IMR-90 (cell line): ENCODE data around the gene AKIRIN2. TPM values are rescaled to one million over a fixed set of nuclear protein-coding genes. Genes with fewer than 3 reads are reported as not detected.

ENCODE experiments used
- ATAC-seq: fragments of 200-7000 bp; cut with Tn5 transposase; 2 replicates; pipeline ENCODE4 v1.9.1; 2020; ENCODE audit warnings: low read depth, mild to moderate bottlenecking, moderate library complexity
- BruUV-seq: library from RNA; stranded (reverse); fragments of 400-500 nt; replicated peaks from 2 replicates; lab custom pipeline; 2021; lab: Mats Ljungman, UMichigan
- CTCF ChIA-PET: fragments of 300-600 bp; formaldehyde crosslinking; extraction: SDS; loops from one replicate; lab custom pipeline; 2021; ENCODE audit warnings: antibody characterized with exemption; lab: Yijun Ruan, JAX
- POLR2A ChIA-PET: fragments of 300-600 bp; sonication (Branson Sonifier 250); formaldehyde crosslinking; loops from one replicate; lab custom pipeline; 2022; ENCODE audit warnings: antibody characterized with exemption; ENCODE audit not compliant: unreplicated experiment; lab: Charles Lee
- DNase-seq: peaks from one replicate; pipeline ENCODE4 v3.0.0; 2013
- H2AFZ ChIP-seq: replicated peaks from 2 replicates; pipeline ENCODE3; 2013; ENCODE audit warnings: low read length, mild to moderate bottlenecking; ENCODE audit not compliant: poor library complexity
- H2AK5ac ChIP-seq: 2 replicates; pipeline ENCODE4 v1.6.1; 2013; ENCODE audit warnings: low read depth, low read length, inconsistent platforms
- H2AK9ac ChIP-seq: replicated peaks from 2 replicates; pipeline ENCODE3; 2013; ENCODE audit warnings: mild to moderate bottlenecking, low read depth, low read length, moderate library complexity; ENCODE audit not compliant: poor library complexity
- H2BK120ac ChIP-seq: 2 replicates; pipeline ENCODE4 v1.6.1; 2013; ENCODE audit warnings: low read depth, low read length, inconsistent platforms
- H2BK15ac ChIP-seq: 3 replicates; pipeline ENCODE4 v1.6.1; 2013; ENCODE audit warnings: low read depth, low read length, inconsistent platforms
- H2BK20ac ChIP-seq: 2 replicates; pipeline ENCODE4 v1.6.1; 2013; ENCODE audit warnings: low read depth, mild to moderate bottlenecking, inconsistent platforms, low read length, moderate library complexity
- H2BK5ac ChIP-seq: 2 replicates; pipeline ENCODE4 v1.6.1; 2013; ENCODE audit warnings: mild to moderate bottlenecking, low read depth, low read length, inconsistent platforms; ENCODE audit not compliant: poor library complexity, severe bottlenecking
- H3K14ac ChIP-seq: replicated peaks from 2 replicates; pipeline ENCODE4 v1.6.1; 2013; ENCODE audit warnings: low read depth, low read length, inconsistent platforms
- H3K18ac ChIP-seq: 2 replicates; pipeline ENCODE4 v1.6.1; 2013; ENCODE audit warnings: low read depth, low read length, control low read depth
- H3K23ac ChIP-seq: 2 replicates; pipeline ENCODE4 v1.6.1; 2013; ENCODE audit warnings: low read depth, low read length, inconsistent platforms
- H3K27ac ChIP-seq: 2 replicates; pipeline ENCODE4 v1.5.1; 2013; ENCODE audit warnings: mild to moderate bottlenecking, control low read depth, low read length; ENCODE audit not compliant: insufficient read depth
- H3K27me3 ChIP-seq: 2 replicates; pipeline ENCODE4 v1.6.1; 2013; ENCODE audit warnings: low read length; ENCODE audit not compliant: control insufficient read depth, insufficient read depth
- H3K36me3 ChIP-seq: 2 replicates; pipeline ENCODE4 v1.6.1; 2013; ENCODE audit warnings: low read length, mixed read lengths; ENCODE audit not compliant: control insufficient read depth, insufficient read depth
- H3K4ac ChIP-seq: 2 replicates; pipeline ENCODE4 v1.6.1; 2013; ENCODE audit warnings: low read depth, low read length, inconsistent platforms
- H3K4me1 ChIP-seq: 2 replicates; pipeline ENCODE4 v1.6.1; 2013; ENCODE audit warnings: low read length, mixed read lengths; ENCODE audit not compliant: control insufficient read depth, insufficient read depth
- H3K4me2 ChIP-seq: 2 replicates; pipeline ENCODE4 v1.6.1; 2013; ENCODE audit warnings: low read depth, mild to moderate bottlenecking, control low read depth, low read length, moderate library complexity
- H3K4me3 ChIP-seq: 2 replicates; pipeline ENCODE4 v1.5.1; 2013; ENCODE audit warnings: low read depth, mild to moderate bottlenecking, control low read depth, low read length, moderate library complexity; ENCODE audit not compliant: insufficient read depth
- H3K56ac ChIP-seq: 2 replicates; pipeline ENCODE4 v1.6.1; 2013; ENCODE audit warnings: low read length, inconsistent platforms; ENCODE audit not compliant: insufficient read depth; ENCODE audit errors: extremely low read depth
- H3K79me1 ChIP-seq, 2 experiments: 2 replicates each; pipeline ENCODE4 v1.6.1; 2013; ENCODE audit warnings: low read length in 2 of 2, inconsistent platforms in 1 of 2, low read depth in 1 of 2
- H3K9ac ChIP-seq: 2 replicates; pipeline ENCODE4 v1.6.1; 2013; ENCODE audit warnings: low read depth, low read length, control low read depth
- H3K9me1 ChIP-seq: 2 replicates; pipeline ENCODE4 v1.6.1; 2013; ENCODE audit warnings: low read length, inconsistent platforms; ENCODE audit not compliant: insufficient read depth
- H3K9me3 ChIP-seq: 2 replicates; pipeline ENCODE4 v1.6.1; 2013; ENCODE audit warnings: low read length; ENCODE audit not compliant: control insufficient read depth, insufficient read depth
- H4K20me1 ChIP-seq: 2 replicates; pipeline ENCODE4 v1.6.1; 2013; ENCODE audit warnings: low read length, inconsistent platforms; ENCODE audit not compliant: insufficient read depth
- H4K5ac ChIP-seq: 2 replicates; pipeline ENCODE4 v1.6.1; 2013; ENCODE audit warnings: mild to moderate bottlenecking, low read depth, low read length, control low read depth
- H4K8ac ChIP-seq, 2 experiments: 2 replicates each; pipeline ENCODE4 v1.6.1; 2013; ENCODE audit warnings: low read depth in 2 of 2, low read length in 2 of 2, control low read depth in 1 of 2, inconsistent platforms in 1 of 2
- H4K91ac ChIP-seq: 2 replicates; pipeline ENCODE4 v1.6.1; 2013; ENCODE audit warnings: low read depth, low read length, inconsistent platforms; ENCODE audit not compliant: insufficient read depth
- BHLHE40 ChIP-seq: fragments of 150-350 bp; IDR thresholded peaks from 2 replicates; pipeline ENCODE4 v1.6.1; 2016; ENCODE audit warnings: mild to moderate bottlenecking, low read depth, low read length
- CEBPB ChIP-seq: IDR thresholded peaks from 2 replicates; pipeline ENCODE4 v1.6.1; 2012; ENCODE audit warnings: low read depth, low read length, improper control_type of control experiment
- CHD1 ChIP-seq: IDR thresholded peaks from 2 replicates; pipeline ENCODE4 v1.6.1; 2012; ENCODE audit warnings: low read depth, low read length, improper control_type of control experiment
- CTCF ChIP-seq: conservative IDR thresholded peaks from 2 replicates; pipeline ENCODE4 v1.5.1; 2012; ENCODE audit warnings: mild to moderate bottlenecking, low read depth, low read length, improper control_type of control experiment
- ELK1 ChIP-seq: fragments of 150-350 bp; IDR thresholded peaks from 2 replicates; pipeline ENCODE4 v1.6.1; 2016; ENCODE audit warnings: low read depth, mild to moderate bottlenecking, low read length, moderate library complexity, borderline replicate concordance
- FOS ChIP-seq: fragments of 150-350 bp; IDR thresholded peaks from 2 replicates; pipeline ENCODE4 v1.6.1; 2016; ENCODE audit warnings: low read depth, low read length
- MAFK ChIP-seq: IDR thresholded peaks from 2 replicates; pipeline ENCODE4 v1.6.1; 2012; ENCODE audit warnings: low read depth, low read length, improper control_type of control experiment
- MAZ ChIP-seq: IDR thresholded peaks from 2 replicates; pipeline ENCODE4 v1.6.1; 2012; ENCODE audit warnings: low read depth, mild to moderate bottlenecking, low read length, improper control_type of control experiment, moderate library complexity, borderline replicate concordance
- MXI1 ChIP-seq: IDR thresholded peaks from 2 replicates; pipeline ENCODE4 v1.6.1; 2012; ENCODE audit warnings: low read depth, mild to moderate bottlenecking, low read length, moderate library complexity, borderline replicate concordance
- NFE2L2 ChIP-seq: fragments of 150-350 bp; IDR thresholded peaks from 2 replicates; pipeline ENCODE4 v1.6.1; 2016; ENCODE audit warnings: low read depth, mild to moderate bottlenecking, low read length
- POLR2A ChIP-seq: IDR thresholded peaks from 2 replicates; pipeline ENCODE4 v1.6.1; 2012; ENCODE audit warnings: mild to moderate bottlenecking, low read depth, low read length
- RAD21 ChIP-seq: IDR thresholded peaks from 2 replicates; pipeline ENCODE4 v1.6.1; 2012; ENCODE audit warnings: low read length, improper control_type of control experiment
- RCOR1 ChIP-seq: IDR thresholded peaks from 2 replicates; pipeline ENCODE4 v1.6.1; 2012; ENCODE audit warnings: mild to moderate bottlenecking, low read length, improper control_type of control experiment; ENCODE audit not compliant: insufficient replicate concordance
- RFX5 ChIP-seq: IDR thresholded peaks from 2 replicates; pipeline ENCODE4 v1.8.0; 2012; ENCODE audit warnings: low read depth, mild to moderate bottlenecking, low read length, moderate library complexity
- SMC3 ChIP-seq: fragments of 150-350 bp; IDR thresholded peaks from 2 replicates; pipeline ENCODE4 v1.6.1; 2016; ENCODE audit warnings: low read depth, mild to moderate bottlenecking, antibody characterized with exemption, low read length, moderate library complexity
- WGBS, 2 experiments: methylation state at CpG; one replicate each; pipeline versions ENCODE4 v1.1.5 to v1.1.7; 2013; ENCODE audit warnings: missing lambda C conversion rate in 2 of 2; ENCODE audit not compliant: insufficient read length in 1 of 2; ENCODE audit errors: extremely low coverage in 2 of 2; 5-methylcytosine and 5-hydroxymethylcytosine counted together
- dilution Hi-C: fragments of 300-500 bp; cut with HindIII; formaldehyde crosslinking; loops from one replicate; pipeline ENCODE4 v1.14.3; 2018; ENCODE audit warnings: low sequenced_read_pairs; ENCODE audit not compliant: unreplicated experiment
- in situ Hi-C: fragments of 300-500 bp; cut with MboI; formaldehyde crosslinking; loops from 3 replicates; pipeline ENCODE4 v1.14.3; 2019; ENCODE audit warnings: low sequenced_read_pairs, inconsistent platforms, mixed read lengths
- intact Hi-C: fragments of 100-400 bp; cut with micrococcal nuclease; formaldehyde crosslinking; loops from 2 replicates; pipeline ENCODE4 v1.10.0; 2022
- polyA plus RNA-seq, 3 experiments: library from polyadenylated mRNA; depleted of rRNA; stranded (reverse); fragments of >200 nt; gene quantifications; 2 replicates each; pipeline ENCODE4 v1.2.3, GENCODE V29; 2012; ENCODE audit warnings: low replicate concordance in 1 of 3
- total RNA-seq: library from RNA; depleted of rRNA; stranded (reverse); fragments of >200 nt; gene quantifications from 2 replicates; pipeline ENCODE4 v1.2.3, GENCODE V29; 2012
- TF ChIP-seq, protein P1 (sequence below): fragments of 150-350 bp; IDR thresholded peaks from 2 replicates; pipeline ENCODE4 v1.6.1; 2017; ENCODE audit warnings: mild to moderate bottlenecking, antibody characterized with exemption, low read length, low read depth

AKIRIN2 gene
- total and polyA plus RNA-seq, 2 of the 4 experiments (the other 2 are of a cell fraction), result 7.9 to 26.6 TPM

DNA sequence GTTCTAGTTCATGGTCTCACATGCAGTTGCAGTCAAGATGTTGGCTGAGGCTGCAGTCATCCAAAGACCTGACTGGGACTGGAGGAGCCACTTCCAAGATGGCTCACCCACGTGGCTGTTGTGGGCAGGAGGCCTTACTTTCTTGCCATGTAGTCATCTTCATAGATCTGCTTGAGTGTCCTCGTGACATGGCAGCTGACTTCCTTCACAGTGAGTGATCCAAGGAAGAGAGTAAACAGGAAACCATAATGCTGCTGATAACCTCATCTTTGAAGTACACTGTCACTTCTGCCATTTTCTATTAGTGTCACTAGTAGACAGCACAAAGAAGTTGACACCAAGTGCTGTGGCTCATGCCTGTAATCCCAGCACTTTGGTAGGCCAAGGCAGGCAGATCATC is 40.1 kb upstream of the AKIRIN2 start:
- ATAC-seq (no peak), DNase-seq (no peak)
- Histone ChIP-seq H3K27me3 (no peaks in the 10 kb centered on the region), H3K18ac (no peak overlapping the region), H3K79me1 (no peaks in the 10 kb centered on the region), H4K8ac (no peak overlapping the region), H2BK15ac (no peak overlapping the region), H4K91ac (no peak overlapping the region), H3K9ac (no peak overlapping the region), H3K4ac (no peak overlapping the region), H3K23ac (no peak overlapping the region), H3K14ac (no peak overlapping the region), H2BK120ac (no peak overlapping the region), H2AK5ac (no peak overlapping the region), H3K56ac (no peak overlapping the region), H2AFZ (no peak overlapping the region), H3K4me2 (no peak overlapping the region), H2BK5ac (no peak overlapping the region), H4K5ac (no peak overlapping the region), H3K36me3 (no peaks in the 10 kb centered on the region), H4K20me1 (no peaks in the 10 kb centered on the region), H2BK20ac (no peak overlapping the region), H3K4me1 (no peaks in the 10 kb centered on the region), H3K27ac (no peak overlapping the region), H2AK9ac (no peak overlapping the region), H3K9me3 (no peaks in the 10 kb centered on the region), H3K4me3 (no peak overlapping the region), H3K9me1 (no peaks in the 10 kb centered on the region)
- no CpG with 5 or more reads among the region's 2 CpGs for WGBS, 2 experiments
- intact Hi-C loops, result no loop called here
- in situ Hi-C loops, result no loop called here
- dilution Hi-C loops, result no loop called here
- no peak for TF ChIP-seq BHLHE40
- no peak for TF ChIP-seq MAZ
- TF ChIP-seq CHD1, result no peak
- TF ChIP-seq CTCF, result no peak
- TF ChIP-seq ELK1, result no peak
- TF ChIP-seq FOS, result no peak
- TF ChIP-seq MAFK, result no peak
- no peak for TF ChIP-seq CEBPB
- no peak for TF ChIP-seq RAD21
- TF ChIP-seq MXI1, result no peak
- no peak for TF ChIP-seq RFX5
- no peak for TF ChIP-seq POLR2A
- no peak for TF ChIP-seq NFE2L2
- no peak for TF ChIP-seq SMC3
- no peak for TF ChIP-seq RCOR1
- TF ChIP-seq, protein P1, sequence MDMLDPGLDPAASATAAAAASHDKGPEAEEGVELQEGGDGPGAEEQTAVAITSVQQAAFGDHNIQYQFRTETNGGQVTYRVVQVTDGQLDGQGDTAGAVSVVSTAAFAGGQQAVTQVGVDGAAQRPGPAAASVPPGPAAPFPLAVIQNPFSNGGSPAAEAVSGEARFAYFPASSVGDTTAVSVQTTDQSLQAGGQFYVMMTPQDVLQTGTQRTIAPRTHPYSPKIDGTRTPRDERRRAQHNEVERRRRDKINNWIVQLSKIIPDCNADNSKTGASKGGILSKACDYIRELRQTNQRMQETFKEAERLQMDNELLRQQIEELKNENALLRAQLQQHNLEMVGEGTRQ, result no peak; the same call in 1 of the 2 replicates
- ChIA-PET POLR2A (no interaction called here), CTCF (interaction anchor here (0.5 kb wide), 1 partner anchor 10 kb away, joined by 5 read pairs; no protein-coding TSS in a partner anchor)
- BruUV-seq, result no TSS peak
